ENCODE results near the gene RNFT1.
"Not testable (repeated sequence)": the region's sequence is repeated elsewhere in the genome, so short reads cannot be mapped to it uniquely, and the experiment has no call there.

The RNFT1 gene

DNA sequence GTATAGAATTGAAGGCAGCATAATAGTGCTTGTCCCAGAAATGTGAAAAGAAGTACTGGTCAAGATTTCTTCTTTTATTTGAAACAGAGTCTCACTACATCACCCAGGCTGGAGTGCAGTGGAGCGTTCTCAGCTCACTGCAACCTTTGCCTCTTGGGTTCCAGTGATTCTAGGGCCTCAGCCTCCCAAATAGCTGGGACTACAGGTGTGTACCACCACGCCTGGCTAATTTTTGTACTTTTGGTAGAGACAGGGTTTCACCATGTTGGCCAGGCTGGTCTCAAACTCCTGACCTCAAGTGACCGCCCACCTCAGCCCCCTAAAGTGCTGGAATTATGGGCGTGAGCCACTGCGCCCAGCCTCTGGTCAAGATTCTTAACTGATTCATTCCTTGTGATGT lies 43.9 kb downstream of the RNFT1 start:
- not testable (repeated sequence) for DNase-seq

DNA sequence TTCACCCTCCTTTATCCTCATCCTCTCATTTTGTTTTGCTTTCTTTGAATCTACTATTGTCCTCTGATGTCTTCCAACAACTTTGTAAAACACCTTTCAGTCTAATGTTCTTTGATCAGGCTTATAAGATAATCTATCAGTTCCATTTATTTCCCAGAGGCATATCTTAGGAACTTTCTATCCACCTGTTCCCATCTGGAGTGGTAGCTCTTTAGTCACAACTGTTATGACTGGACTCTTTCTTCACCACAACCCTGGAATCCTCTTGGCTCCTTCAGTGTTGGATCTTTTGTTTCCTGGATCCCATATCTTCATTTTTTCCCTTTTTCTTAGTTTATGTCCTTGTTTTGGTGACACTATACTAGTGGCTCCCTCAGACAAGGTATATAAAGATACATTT lies 48.1 kb downstream of the RNFT1 start:
- DNase-seq, result no peak

DNA sequence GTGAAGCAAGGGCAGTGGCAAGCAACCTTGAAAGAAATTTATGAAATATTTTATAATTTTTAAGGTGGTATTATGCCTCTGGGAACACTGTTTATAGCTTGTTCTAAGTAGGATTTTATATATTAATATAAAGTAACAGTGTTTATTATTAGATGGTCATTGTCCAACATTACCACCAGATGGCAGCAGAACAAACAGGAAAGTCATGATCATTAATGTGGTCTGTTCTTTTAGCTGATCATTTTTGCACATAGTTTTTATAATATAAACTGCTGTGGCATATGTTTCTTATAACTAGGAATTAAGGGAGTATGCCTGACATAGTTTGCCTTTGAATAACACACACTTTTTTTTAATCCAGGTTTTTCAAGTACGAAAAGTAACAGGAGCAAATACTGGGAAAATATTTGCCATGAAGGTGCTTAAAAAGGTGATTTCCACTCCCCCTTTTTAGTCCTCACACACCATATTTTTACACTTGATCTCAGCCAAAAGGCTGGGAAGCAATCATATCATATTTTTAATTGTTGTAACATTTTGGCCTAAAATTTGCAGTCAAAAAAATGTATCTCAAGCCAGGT lies 50.2 kb downstream of the RNFT1 start:
- no peak for DNase-seq

DNA sequence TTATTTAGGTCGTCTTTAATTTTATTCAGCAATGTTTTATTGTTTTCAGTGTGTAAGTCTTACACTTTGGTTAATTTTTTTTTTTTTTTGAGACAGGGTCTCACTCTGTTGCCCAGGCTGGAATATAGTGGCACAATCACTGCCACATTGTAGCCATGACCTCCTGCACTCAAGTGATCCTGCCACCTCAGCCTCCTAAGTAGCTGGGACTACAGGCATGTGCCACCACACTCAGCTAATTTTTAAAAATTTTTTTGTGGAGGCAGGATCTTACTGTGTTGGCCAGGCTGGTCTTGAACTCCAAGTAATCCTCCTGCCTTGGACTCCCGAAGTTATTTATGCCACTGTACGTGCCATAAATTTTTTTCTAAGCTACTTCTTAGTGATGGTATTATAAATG lies 57.1 kb downstream of the RNFT1 start:
- DNase-seq, result no peak

DNA sequence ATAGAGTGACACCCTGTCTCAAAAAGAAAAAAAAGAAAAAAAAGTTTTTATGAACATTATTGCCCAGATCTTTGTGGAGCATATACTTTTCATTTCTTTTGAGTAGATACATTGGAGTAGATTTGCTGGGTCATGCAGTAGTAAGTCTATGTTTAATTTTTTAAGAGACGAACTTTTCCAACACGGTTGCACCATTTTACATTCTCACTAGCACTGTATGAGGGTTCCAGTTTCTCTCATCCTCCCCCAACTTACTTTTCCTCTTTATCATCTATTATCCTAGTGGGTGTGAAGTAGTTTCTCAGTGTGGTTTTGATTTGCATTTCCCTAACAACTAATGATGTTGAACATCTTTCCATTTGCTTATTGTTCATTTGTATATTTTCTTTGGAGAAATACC lies 61.1 kb downstream of the RNFT1 start:
- DNase-seq, result no peak

All from stimulated activated CD4-positive, alpha-beta T cell treated with anti-CD3 and anti-CD28 coated beads, Interleukin-2, amount 100 ng/mL, for 24 hours (primary cell).